CD8-positive, alpha-beta memory T cell (primary cell): ENCODE data around the gene SPAG4. TPM values are rescaled to one million over a fixed set of nuclear protein-coding genes. Genes with fewer than 3 reads are reported as not detected.

ENCODE experiments used
- CTCF ChIA-PET: fragments of 350-600 bp; sonication (Branson Sonifier 250); formaldehyde crosslinking; loops from one replicate; lab custom pipeline; 2021; ENCODE audit warnings: antibody characterized with exemption; lab: Charles Lee
- POLR2A ChIA-PET: fragments of 350-600 bp; sonication (Branson Sonifier 250); formaldehyde crosslinking; loops from one replicate; lab custom pipeline; 2021; ENCODE audit warnings: antibody characterized with exemption; lab: Charles Lee
- DNase-seq, 5 donors: peaks; one replicate each; pipeline versions ENCODE4 v3.0.0 to v3.0.0-alpha.2; 2020 to 2022; ENCODE audit warnings: mixed read lengths in 1 of 5
- H3K27ac ChIP-seq: one replicate; pipeline ENCODE4 v1.7.0; 2013; ENCODE audit warnings: low read depth, mild to moderate bottlenecking, low read length, moderate library complexity
- H3K27me3 ChIP-seq: 2 replicates; pipeline ENCODE4 v1.7.0; 2013; ENCODE audit warnings: low read length, mild to moderate bottlenecking; ENCODE audit not compliant: insufficient read depth, poor library complexity, severe bottlenecking
- H3K36me3 ChIP-seq: 2 replicates; pipeline ENCODE4 v1.7.0; 2013; ENCODE audit warnings: mild to moderate bottlenecking, low read length, moderate library complexity; ENCODE audit not compliant: insufficient read depth
- H3K4me1 ChIP-seq: 2 replicates; pipeline ENCODE4 v1.7.0; 2013; ENCODE audit warnings: mild to moderate bottlenecking, low read length, moderate library complexity; ENCODE audit not compliant: insufficient read depth
- H3K4me3 ChIP-seq: 2 replicates; pipeline ENCODE4 v1.7.0; 2013; ENCODE audit warnings: mild to moderate bottlenecking, low read length
- H3K9me3 ChIP-seq: 2 replicates; pipeline ENCODE4 v1.7.0; 2013; ENCODE audit warnings: mild to moderate bottlenecking, low read length
- H3K27ac Mint-ChIP-seq, 8 donors: one replicate each; pipeline ENCODE4 v1.8.0; 2020 to 2021; ENCODE audit warnings: mixed read lengths in 8 of 8, mild to moderate bottlenecking in 6 of 8, inconsistent platforms in 3 of 8, moderate library complexity in 3 of 8
- H3K27me3 Mint-ChIP-seq, 2 donors: one replicate each; pipeline ENCODE4 v1.8.0; 2020 to 2021; ENCODE audit warnings: mixed read lengths in 2 of 2, mild to moderate bottlenecking in 1 of 2, moderate library complexity in 1 of 2
- H3K36me3 Mint-ChIP-seq, 3 donors: one replicate each; pipeline ENCODE4 v1.8.0; 2020 to 2021; ENCODE audit warnings: mixed read lengths in 3 of 3, inconsistent platforms in 1 of 3, mild to moderate bottlenecking in 1 of 3
- H3K4me1 Mint-ChIP-seq, 3 donors: one replicate each; pipeline ENCODE4 v1.8.0; 2020 to 2021; ENCODE audit warnings: mixed read lengths in 3 of 3, inconsistent platforms in 1 of 3, mild to moderate bottlenecking in 1 of 3
- H3K4me3 Mint-ChIP-seq, 7 donors: one replicate each; pipeline ENCODE4 v1.8.0; 2020 to 2021; ENCODE audit warnings: mixed read lengths in 7 of 7, mild to moderate bottlenecking in 6 of 7, moderate library complexity in 4 of 7, inconsistent platforms in 2 of 7
- H3K9me3 Mint-ChIP-seq, 5 donors: one replicate each; pipeline ENCODE4 v1.8.0; 2020 to 2022; ENCODE audit warnings: mixed read lengths in 5 of 5, mild to moderate bottlenecking in 3 of 5, moderate library complexity in 2 of 5, inconsistent platforms in 1 of 5
- polyA plus RNA-seq: library from polyadenylated mRNA; unstranded; fragments of 300-500 nt; fragmentation: Illumina TruSeq; gene quantifications from one replicate; pipeline ENCODE4 v1.2.3, GENCODE V29; 2021
- total RNA-seq, 2 experiments: library from RNA; stranded (reverse); gene quantifications; one replicate each; pipeline ENCODE4 v1.2.3, GENCODE V29; 2021

Gene SPAG4
- total and polyA plus RNA-seq, 3 experiments from 2014 or later = 1.1 to 2.1 (median 2.1) TPM

- Mint-ChIP-seq H3K27ac (peak overlapping the region in 1 of 8 donors; percentile 43), H3K27me3 (no peaks in the 10 kb centered on the region)
- CTCF ChIA-PET = interaction anchor here (0.9 to 1.2 kb wide), 2 partner anchors 15 to 51 kb away, joined by 3 to 4 read pairs; no protein-coding TSS in a partner anchor
Measured at GRCh38 chr20:35652641-35653429, 37.2 kb downstream of the SPAG4 start.

GRCh38 chr20:35653430-35653734 is 37.8 kb downstream of the SPAG4 start:
- Histone ChIP-seq H3K4me3 (no peak overlapping the region), H3K4me1 (peaks cover 33% of the 10 kb centered on the region), H3K36me3 (peaks cover 34% of the 10 kb centered on the region), H3K9me3 (no peaks in the 10 kb centered on the region), H3K27ac (no peak overlapping the region), H3K27me3 (no peaks in the 10 kb centered on the region)
- H3K4me1 Mint-ChIP-seq = peaks cover 44 to 59% (median 51%) of the 10 kb centered on the region in 3 donors
- H3K36me3 Mint-ChIP-seq = peaks cover 0 to 40% (median 5%) of the 10 kb centered on the region in 3 donors
- no peaks in the 10 kb centered on the region for H3K9me3 Mint-ChIP-seq
- H3K4me3 Mint-ChIP-seq = no peak overlapping the region
- DNase-seq = no peak
- no peaks in the 10 kb centered on the region for H3K27me3 Mint-ChIP-seq
- ChIA-PET CTCF (interaction anchor here (1.2 kb wide), 1 partner anchor 15 kb away, joined by 3 read pairs; no protein-coding TSS in a partner anchor), POLR2A (interaction anchor here (0.8 kb wide), 1 partner anchor 11 kb away, joined by 4 read pairs; no protein-coding TSS in a partner anchor)
- H3K27ac Mint-ChIP-seq = no peak overlapping the region

More at GRCh38 chr20:35652641-35653429, 37.2 kb downstream of the SPAG4 start:
- POLR2A ChIA-PET = no interaction called here
- DNase-seq = no peak
- Histone ChIP-seq H3K27ac (no peak overlapping the region), H3K4me1 (peaks cover 29% of the 10 kb centered on the region), H3K36me3 (peaks cover 34% of the 10 kb centered on the region), H3K27me3 (no peaks in the 10 kb centered on the region), H3K4me3 (no peak overlapping the region), H3K9me3 (no peaks in the 10 kb centered on the region)
- peaks cover 0 to 40% (median 5%) of the 10 kb centered on the region in 3 donors for H3K36me3 Mint-ChIP-seq
- H3K4me1 Mint-ChIP-seq = peaks cover 44 to 57% (median 51%) of the 10 kb centered on the region in 3 donors
- no peak overlapping the region for H3K4me3 Mint-ChIP-seq
- H3K9me3 Mint-ChIP-seq = no peaks in the 10 kb centered on the region

GRCh38 chr20:35653893-35654292 is 38.3 kb downstream of the SPAG4 start:
- peaks cover 0 to 38% (median 3%) of the 10 kb centered on the region in 3 donors for H3K36me3 Mint-ChIP-seq
- CTCF ChIA-PET = interaction anchor here (1.2 to 1.7 kb wide), 2 partner anchors 14 to 35 kb away, joined by 3 to 6 read pairs; no protein-coding TSS in a partner anchor
- no peak overlapping the region for H3K4me3 Mint-ChIP-seq
- Histone ChIP-seq H3K4me1 (peaks cover 38% of the 10 kb centered on the region), H3K27me3 (no peaks in the 10 kb centered on the region), H3K36me3 (peaks cover 34% of the 10 kb centered on the region), H3K27ac (no peak overlapping the region), H3K9me3 (no peaks in the 10 kb centered on the region), H3K4me3 (no peak overlapping the region)
- H3K9me3 Mint-ChIP-seq = no peaks in the 10 kb centered on the region
- no peak for DNase-seq
- no peaks in the 10 kb centered on the region for H3K27me3 Mint-ChIP-seq
- no peak overlapping the region for H3K27ac Mint-ChIP-seq
- POLR2A ChIA-PET = interaction anchor here (0.8 kb wide), 1 partner anchor 10 kb away, joined by 4 read pairs; no protein-coding TSS in a partner anchor
- H3K4me1 Mint-ChIP-seq = peaks cover 43 to 59% (median 49%) of the 10 kb centered on the region in 3 donors

- Histone ChIP-seq H3K9me3 (no peaks in the 10 kb centered on the region), H3K36me3 (peaks cover 34% of the 10 kb centered on the region), H3K4me3 (no peak overlapping the region), H3K4me1 (peaks cover 44% of the 10 kb centered on the region), H3K27ac (no peak overlapping the region), H3K27me3 (no peaks in the 10 kb centered on the region)
- POLR2A ChIA-PET = interaction anchor here (0.9 kb wide), 1 partner anchor 10 kb away, joined by 3 read pairs; the partner anchor contains the start of genes CPNE1 and RBM12
- DNase-seq = no peak
- H3K27ac Mint-ChIP-seq = no peak overlapping the region
- H3K9me3 Mint-ChIP-seq = no peaks in the 10 kb centered on the region
- no peak overlapping the region for H3K4me3 Mint-ChIP-seq
- peaks cover 43 to 59% (median 49%) of the 10 kb centered on the region in 3 donors for H3K4me1 Mint-ChIP-seq
- CTCF ChIA-PET = interaction anchor here (1.7 kb wide), 1 partner anchor 35 kb away, joined by 6 read pairs; no protein-coding TSS in a partner anchor
- H3K36me3 Mint-ChIP-seq = peaks cover 0 to 36% (median 3%) of the 10 kb centered on the region in 3 donors
- no peaks in the 10 kb centered on the region for H3K27me3 Mint-ChIP-seq
Measured at GRCh38 chr20:35654415-35654814, 38.8 kb downstream of the SPAG4 start.

- Histone ChIP-seq H3K27me3 (no peaks in the 10 kb centered on the region), H3K27ac (no peak overlapping the region), H3K9me3 (no peaks in the 10 kb centered on the region), H3K4me3 (no peak overlapping the region), H3K36me3 (peaks cover 29% of the 10 kb centered on the region), H3K4me1 (peaks cover 65% of the 10 kb centered on the region)
- peak in 1 of 5 donors; percentile 11 for DNase-seq
- H3K36me3 Mint-ChIP-seq = peaks cover 0 to 19% (median 2%) of the 10 kb centered on the region in 3 donors
- peaks cover 46 to 59% (median 54%) of the 10 kb centered on the region in 3 donors for H3K4me1 Mint-ChIP-seq
- POLR2A ChIA-PET = no interaction called here
- H3K4me3 Mint-ChIP-seq = peak overlapping the region; percentile 4 to 75 (median 59)
- CTCF ChIA-PET = interaction anchor here (1.5 kb wide), 1 partner anchor 56 kb away, joined by 4 read pairs; no protein-coding TSS in a partner anchor
- peak overlapping the region; percentile 0 to 92 (median 70) for H3K27ac Mint-ChIP-seq
- H3K9me3 Mint-ChIP-seq = no peaks in the 10 kb centered on the region
- no peaks in the 10 kb centered on the region for H3K27me3 Mint-ChIP-seq
Measured at GRCh38 chr20:35657271-35657670, 41.6 kb downstream of the SPAG4 start.

- Mint-ChIP-seq H3K27me3 (no peaks in the 10 kb centered on the region), H3K4me1 (peaks cover 66 to 79% (median 74%) of the 10 kb centered on the region in 3 donors), H3K4me3 (peak overlapping the region; percentile 86 to 98 (median 96)), H3K27ac (peak overlapping the region; percentile 26 to 100 (median 99)), H3K9me3 (no peaks in the 10 kb centered on the region), H3K36me3 (peaks cover 0 to 35% (median 1%) of the 10 kb centered on the region in 3 donors)
- no peaks in the 10 kb centered on the region for H3K9me3 ChIP-seq
- POLR2A ChIA-PET = interaction anchor here (0.6 to 1.3 kb wide), 4 partner anchors 26 to 53 kb away, joined by 4 to 6 read pairs (median 4); partner anchors contain the start of gene SPAG4
- no peaks in the 10 kb centered on the region for H3K27me3 ChIP-seq
- H3K36me3 ChIP-seq = peaks cover 3% of the 10 kb centered on the region
- peaks cover 70% of the 10 kb centered on the region for H3K4me1 ChIP-seq
- CTCF ChIA-PET = interaction anchor here (1.9 kb wide), 1 partner anchor 41 kb away, joined by 6 read pairs; no protein-coding TSS in a partner anchor
- H3K27ac ChIP-seq = peak overlapping the region; percentile 13
- peak overlapping the region; percentile 11 for H3K4me3 ChIP-seq
- DNase-seq = no peak
Measured at GRCh38 chr20:35660122-35660937, 44.7 kb downstream of the SPAG4 start.

- CTCF ChIA-PET = interaction anchor here (1.9 kb wide), 1 partner anchor 42 kb away, joined by 6 read pairs; no protein-coding TSS in a partner anchor
- POLR2A ChIA-PET = interaction anchor here (0.6 to 1.3 kb wide), 2 partner anchors 42 to 52 kb away, joined by 4 read pairs; no protein-coding TSS in a partner anchor
- no peaks in the 10 kb centered on the region for H3K9me3 Mint-ChIP-seq
Measured at GRCh38 chr20:35661053-35661452, 45.4 kb downstream of the SPAG4 start.

More at GRCh38 chr20:35661053-35661452, 45.4 kb downstream of the SPAG4 start:
- Mint-ChIP-seq H3K36me3 (peaks cover 0 to 35% (median 1%) of the 10 kb centered on the region in 3 donors), H3K27me3 (no peaks in the 10 kb centered on the region), H3K27ac (peak overlapping the region; percentile 33 to 100 (median 99)), H3K4me1 (peaks cover 66 to 79% (median 74%) of the 10 kb centered on the region in 3 donors), H3K4me3 (peak overlapping the region; percentile 86 to 98 (median 96))
- H3K27me3 ChIP-seq = no peaks in the 10 kb centered on the region
- H3K27ac ChIP-seq = no peak overlapping the region
- H3K4me3 ChIP-seq = peak overlapping the region; percentile 11
- peaks cover 70% of the 10 kb centered on the region for H3K4me1 ChIP-seq
- H3K36me3 ChIP-seq = no peaks in the 10 kb centered on the region
- H3K9me3 ChIP-seq = no peaks in the 10 kb centered on the region
- no peak for DNase-seq
